ES-I3 (cell line): ENCODE results near the gene GCKR.

ENCODE experiments used
- H3K36me3 ChIP-seq: 2 replicates; pipeline ENCODE4 v1.6.1; 2013; ENCODE audit warnings: mild to moderate bottlenecking, low read length, control low read depth, moderate library complexity; ENCODE audit not compliant: insufficient read depth
- H3K4me1 ChIP-seq: 2 replicates; pipeline ENCODE4 v1.6.1; 2013; ENCODE audit warnings: mild to moderate bottlenecking, control low read depth, low read length; ENCODE audit not compliant: insufficient read depth
- H3K9ac ChIP-seq: 2 replicates; pipeline ENCODE4 v1.6.1; 2013; ENCODE audit warnings: low read depth, mild to moderate bottlenecking, low read length, moderate library complexity
- H3K9me3 ChIP-seq: 2 replicates; pipeline ENCODE4 v1.6.1; 2013; ENCODE audit warnings: mild to moderate bottlenecking, low read length, moderate library complexity; ENCODE audit not compliant: control insufficient read depth, insufficient read depth

GCKR gene

GRCh38 chr2:27572439-27572838, 75.8 kb downstream of the GCKR start:
- Histone ChIP-seq H3K36me3 (no peaks in the 10 kb centered on the region), H3K9me3 (no peaks in the 10 kb centered on the region; the same call in 1 of the 2 replicates), H3K4me1 (no peaks in the 10 kb centered on the region), H3K9ac (no peak overlapping the region)

GRCh38 chr2:27572998-27573429, 76.4 kb downstream of the GCKR start:
- Histone ChIP-seq H3K9me3 (no peaks in the 10 kb centered on the region; the same call in 1 of the 2 replicates), H3K9ac (no peak overlapping the region), H3K36me3 (no peaks in the 10 kb centered on the region), H3K4me1 (no peaks in the 10 kb centered on the region)
